HG03097 (cell line): ENCODE measurements around the gene CHD9.
A peak's percentile ranks its signal among the peaks of the same experiment; 100 is the strongest.
"Not testable (repeated sequence)": the region's sequence is repeated elsewhere in the genome, so short reads cannot be mapped to it uniquely, and the experiment has no call there.

ENCODE experiments used
- ATAC-seq: cut with Tn5 transposase; IDR thresholded peaks from one replicate; pipeline ENCODE4 v1.9.1; 2021; ENCODE audit not compliant: unreplicated experiment, low FRiP score

The CHD9 gene

GRCh38 chr16:53045341-53046220, 9.2 kb upstream of the CHD9 start:
- no peak for ATAC-seq

GRCh38 chr16:53047515-53047914, 7.3 kb upstream of the CHD9 start:
- ATAC-seq: not testable (repeated sequence)

- no peak for ATAC-seq
Measured at GRCh38 chr16:53048139-53048915, 6.5 kb upstream of the CHD9 start.

GRCh38 chr16:53051255-53051654, 3.5 kb upstream of the CHD9 start:
- not testable (repeated sequence) for ATAC-seq

- no peak for ATAC-seq
Measured at GRCh38 chr16:53052519-53053501, 2.0 kb upstream of the CHD9 start, which contains the start of gene CHD9NB. CHD9NB (minus strand) TSS chr16:53052897; CDS start chr16:53044158, 8,739 bp downstream.

- ATAC-seq: peak; percentile 16
Measured at GRCh38 chr16:53053967-53054669, 673 bp upstream of the CHD9 start.

- no peak for ATAC-seq
Measured at GRCh38 chr16:53055541-53056391, 975 bp downstream of the CHD9 start.

- no peak for ATAC-seq
Measured at GRCh38 chr16:53056392-53056881, 1.6 kb downstream of the CHD9 start.

GRCh38 chr16:53057658-53058057, 2.9 kb downstream of the CHD9 start:
- no peak for ATAC-seq

GRCh38 chr16:53058441-53058840, 3.6 kb downstream of the CHD9 start:
- no peak for ATAC-seq

GRCh38 chr16:53058882-53059281, 4.1 kb downstream of the CHD9 start:
- no peak for ATAC-seq

GRCh38 chr16:53059672-53060071, 4.9 kb downstream of the CHD9 start:
- no peak for ATAC-seq

GRCh38 chr16:53061256-53061655, 6.5 kb downstream of the CHD9 start:
- ATAC-seq: peak; percentile 8

GRCh38 chr16:53061701-53062159, 6.9 kb downstream of the CHD9 start:
- ATAC-seq: peak; percentile 81

- ATAC-seq: no peak
Measured at GRCh38 chr16:53064081-53064578, 9.3 kb downstream of the CHD9 start.

- no peak for ATAC-seq
Measured at GRCh38 chr16:53065461-53066061, 10.8 kb downstream of the CHD9 start.

- ATAC-seq: no peak
Measured at GRCh38 chr16:53067675-53068074, 12.9 kb downstream of the CHD9 start.

GRCh38 chr16:53068423-53068833, 13.6 kb downstream of the CHD9 start:
- ATAC-seq: peak; percentile 46
